GM12872 (cell line): ENCODE data around the gene MCF2.

Source experiments
- TF ChIP-seq, protein P1 (sequence below): IDR thresholded peaks from 3 replicates; pipeline ENCODE4 v1.5.1; 2011; ENCODE audit warnings: low read depth, mild to moderate bottlenecking, low read length, moderate library complexity; ENCODE audit not compliant: insufficient read depth

MCF2 gene

DNA sequence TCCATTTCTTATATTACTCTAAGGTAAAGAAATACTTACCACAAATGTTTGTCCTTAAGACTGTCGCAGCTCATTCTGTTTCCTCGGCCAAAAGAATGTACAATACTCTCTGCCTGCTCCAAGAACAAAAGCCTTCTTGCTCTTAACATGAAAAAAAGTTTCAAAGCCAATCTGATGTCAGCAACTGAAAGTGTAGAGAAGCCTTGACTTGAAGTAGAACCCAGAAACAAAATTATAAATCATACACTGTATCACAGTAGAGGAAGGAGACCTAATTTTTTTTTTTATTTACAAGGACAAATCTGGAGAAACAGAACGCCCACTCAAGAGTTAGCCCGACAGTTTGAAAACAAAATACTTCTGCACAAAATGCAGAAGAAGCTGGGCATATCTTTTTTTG is at the start of gene MCF2:
Gene MCF2, minus strand, starts transcription at position 101 of the 400 bp plus-strand sequence. CDS start 56,423 bp downstream, outside the sequence.
- TF ChIP-seq, protein P1, sequence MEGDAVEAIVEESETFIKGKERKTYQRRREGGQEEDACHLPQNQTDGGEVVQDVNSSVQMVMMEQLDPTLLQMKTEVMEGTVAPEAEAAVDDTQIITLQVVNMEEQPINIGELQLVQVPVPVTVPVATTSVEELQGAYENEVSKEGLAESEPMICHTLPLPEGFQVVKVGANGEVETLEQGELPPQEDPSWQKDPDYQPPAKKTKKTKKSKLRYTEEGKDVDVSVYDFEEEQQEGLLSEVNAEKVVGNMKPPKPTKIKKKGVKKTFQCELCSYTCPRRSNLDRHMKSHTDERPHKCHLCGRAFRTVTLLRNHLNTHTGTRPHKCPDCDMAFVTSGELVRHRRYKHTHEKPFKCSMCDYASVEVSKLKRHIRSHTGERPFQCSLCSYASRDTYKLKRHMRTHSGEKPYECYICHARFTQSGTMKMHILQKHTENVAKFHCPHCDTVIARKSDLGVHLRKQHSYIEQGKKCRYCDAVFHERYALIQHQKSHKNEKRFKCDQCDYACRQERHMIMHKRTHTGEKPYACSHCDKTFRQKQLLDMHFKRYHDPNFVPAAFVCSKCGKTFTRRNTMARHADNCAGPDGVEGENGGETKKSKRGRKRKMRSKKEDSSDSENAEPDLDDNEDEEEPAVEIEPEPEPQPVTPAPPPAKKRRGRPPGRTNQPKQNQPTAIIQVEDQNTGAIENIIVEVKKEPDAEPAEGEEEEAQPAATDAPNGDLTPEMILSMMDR: no peak

GRCh38 chrX:139751053-139751452 is 43.1 kb upstream of the MCF2 start:
- TF ChIP-seq, protein P1: no peak

DNA sequence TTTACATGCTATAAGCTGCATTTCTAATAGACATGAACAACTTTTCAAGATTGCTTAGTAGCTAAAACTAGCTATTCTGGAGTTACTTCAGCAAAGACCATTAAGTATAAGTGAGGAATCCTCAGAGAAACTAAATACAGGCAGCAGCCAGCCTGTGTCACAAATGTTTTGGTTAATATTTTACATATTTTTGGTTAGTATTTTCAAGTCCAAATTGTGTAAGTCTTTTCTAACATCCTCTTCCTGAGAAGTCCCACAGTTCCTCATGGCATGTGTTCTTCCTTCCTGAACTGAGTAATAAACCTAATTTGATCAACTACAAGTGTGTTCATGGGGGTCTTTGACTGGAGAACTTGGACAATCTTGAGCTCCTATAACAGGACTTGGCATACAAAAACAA is 42.4 kb upstream of the MCF2 start:
- TF ChIP-seq, protein P1: no peak

- TF ChIP-seq, protein P1: no peak
Observed at GRCh38 chrX:139739138-139739537, 31.2 kb upstream of the MCF2 start.

GRCh38 chrX:139738581-139738980 is 30.6 kb upstream of the MCF2 start:
- TF ChIP-seq, protein P1: no peak

DNA sequence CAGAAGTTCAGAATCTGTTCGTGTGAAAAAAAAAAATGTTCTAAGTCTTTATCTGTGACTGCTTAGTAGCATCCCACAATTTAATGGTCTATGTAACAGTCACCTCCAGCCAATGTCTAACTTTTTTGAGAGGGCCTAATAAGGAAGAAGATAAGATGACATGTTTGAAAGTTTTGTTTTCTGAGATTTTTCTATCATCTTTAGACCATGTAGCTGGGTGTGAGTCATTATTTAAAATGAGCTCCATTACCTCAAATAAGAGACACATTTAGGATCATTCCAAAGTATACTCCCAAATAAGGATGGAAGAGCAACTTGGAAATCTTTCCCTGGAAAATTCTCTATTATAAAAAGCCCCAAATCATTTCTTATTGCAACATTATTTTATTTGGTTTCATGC is 28.2 kb upstream of the MCF2 start:
- TF ChIP-seq, protein P1: no peak

- TF ChIP-seq, protein P1: no peak
Observed at GRCh38 chrX:139734996-139735395, 27.0 kb upstream of the MCF2 start.

DNA sequence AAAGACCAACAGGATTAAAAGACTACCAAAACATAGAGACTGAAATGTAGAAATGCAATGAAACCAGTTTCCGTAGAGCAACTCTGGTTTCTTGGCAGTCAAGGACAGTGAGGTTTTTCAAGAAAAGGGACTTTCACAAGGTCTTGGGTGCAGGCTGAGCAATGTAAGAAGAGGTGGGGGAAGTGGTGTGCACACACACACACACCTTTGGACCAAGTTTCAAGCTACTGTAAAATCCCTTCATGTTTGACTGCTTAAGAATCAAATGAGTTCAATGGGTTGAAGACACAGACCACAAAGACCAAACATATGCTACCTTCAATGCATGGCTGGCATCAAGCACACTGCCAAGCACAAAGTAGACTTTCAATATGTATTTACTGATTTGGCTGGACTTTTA is 17.8 kb upstream of the MCF2 start:
- TF ChIP-seq, protein P1: no peak
